Muscle of leg (tissue), 11 donors: ENCODE data around the gene MTRR. TPM values are rescaled to one million over a fixed set of nuclear protein-coding genes. Genes with fewer than 3 reads are reported as not detected.

ENCODE experiments used
- DNase-seq: peaks from one replicate; pipeline ENCODE4 v3.0.0; 2013
- H3K27ac ChIP-seq: one replicate; pipeline ENCODE4 v1.5.1; 2013; ENCODE audit warnings: mild to moderate bottlenecking, low read length, control low read depth
- H3K27me3 ChIP-seq: one replicate; pipeline ENCODE4 v1.6.1; 2013; ENCODE audit warnings: low read length; ENCODE audit not compliant: control insufficient read depth, insufficient read depth
- H3K36me3 ChIP-seq: one replicate; pipeline ENCODE4 v1.6.1; 2013; ENCODE audit warnings: low read length; ENCODE audit not compliant: control insufficient read depth, insufficient read depth
- H3K4me1 ChIP-seq: one replicate; pipeline ENCODE4 v1.6.1; 2013; ENCODE audit warnings: low read length; ENCODE audit not compliant: control insufficient read depth, insufficient read depth
- H3K4me3 ChIP-seq: one replicate; pipeline ENCODE4 v1.5.1; 2013; ENCODE audit warnings: low read length, control low read depth
- H3K9me3 ChIP-seq: replicated peaks from 2 replicates; pipeline ENCODE4 v1.6.1; 2013; ENCODE audit warnings: low read depth, low read length; ENCODE audit not compliant: control insufficient read depth
- WGBS: methylation state at CpG from one replicate; pipeline ENCODE4 v1.1.5; 2013; ENCODE audit warnings: missing lambda C conversion rate; ENCODE audit not compliant: insufficient coverage; 5-methylcytosine and 5-hydroxymethylcytosine counted together
- polyA plus RNA-seq, 8 donors: library from polyadenylated mRNA; unstranded; fragments of 120-200 nt; gene quantifications; one replicate each; pipeline versions ENCODE4 v1.2.1 to v1.2.3, GENCODE V29; 2013; ENCODE audit warnings: inconsistent platforms in 1 of 8, low replicate concordance in 1 of 8; ENCODE audit not compliant: insufficient read length in 8 of 8, insufficient read depth in 1 of 8
- total RNA-seq: library from RNA; stranded (reverse); fragments of 120-200 nt; gene quantifications from one replicate; pipeline ENCODE4 v1.2.4, GENCODE V29; 2013

MTRR gene
- total and polyA plus RNA-seq, 9 donors, result 19.7 to 27.0 (median 25.4) TPM

DNA sequence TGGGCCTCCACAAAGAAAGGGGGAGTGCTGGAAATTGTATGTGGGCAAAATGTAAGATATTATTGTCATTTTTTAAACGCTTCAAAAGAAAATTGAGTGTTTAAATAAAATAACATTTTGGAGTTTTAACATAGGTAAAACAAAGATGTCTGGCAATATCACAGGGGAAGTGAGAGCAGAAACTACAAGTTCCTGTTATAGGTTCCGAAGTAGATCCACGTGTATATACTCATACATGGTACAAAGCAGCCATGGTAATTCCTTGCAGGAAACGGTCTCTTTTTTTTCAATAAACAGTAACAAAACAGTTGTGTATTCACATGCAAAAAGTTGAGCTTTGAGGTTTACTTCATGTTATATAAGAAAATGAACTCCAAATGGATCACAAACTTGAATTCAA, 78.4 kb downstream of the MTRR start:
- Histone ChIP-seq H3K9me3 (no peaks in the 10 kb centered on the region), H3K4me1 (no peaks in the 10 kb centered on the region), H3K27ac (no peak overlapping the region), H3K27me3 (no peaks in the 10 kb centered on the region), H3K36me3 (no peaks in the 10 kb centered on the region), H3K4me3 (no peak overlapping the region)
- WGBS, result no CpG with 5 or more reads among the region's 4 CpGs
- DNase-seq, result no peak

Other genes starting within 250 kb of the MTRR start
- gene CFAP90, start 18.0 kb upstream of the MTRR start, total RNA-seq, result 0.22 TPM
- under 1 TPM; 0.15 to 0.43 (median 0.31) TPM for gene CFAP90, start 18.0 kb upstream of the MTRR start, polyA plus RNA-seq
- gene FASTKD3, start 117 bp upstream of the MTRR start, total RNA-seq, result 10.4 TPM
- gene FASTKD3, start 117 bp upstream of the MTRR start, polyA plus RNA-seq, result 10 to 100 TPM in 2 of 8 donors, 1 to 10 TPM in 6; 7.7 to 10.6 (median 9.0) TPM